ENCODE results near the gene PARL.

GRCh38 chr3:183833516-183833915 is 51.2 kb downstream of the PARL start:
- TF ChIP-seq EZH2 (IDR thresholded peaks at IDR 0.05; ENCODE audit: borderline replicate concordance, low read depth, low read length) (no peak), ZNF655 (CRISPR knock-in tag; IDR thresholded peaks at IDR 0.05) (no peak)
